Stimulated activated CD8-positive, alpha-beta memory T cell treated with anti-CD3 and anti-CD28 coated beads, Interleukin-7, amount 100 ng/mL, for 4 hours (primary cell): ENCODE measurements around the gene TUBGCP2.

Experiments used
- DNase-seq, 2 donors: peaks; one replicate each; pipeline ENCODE4 v3.0.0-alpha.2; 2020; ENCODE audit warnings: low read depth in 2 of 2

TUBGCP2 gene

GRCh38 chr10:133341983-133342382 is 33.3 kb upstream of the TUBGCP2 start:
- DNase-seq: no peak

GRCh38 chr10:133339708-133340380 is 31.2 kb upstream of the TUBGCP2 start:
- no peak for DNase-seq

- DNase-seq: no peak
Measured at GRCh38 chr10:133338080-133339071, 29.7 kb upstream of the TUBGCP2 start.

- DNase-seq: no peak
Measured at GRCh38 chr10:133337370-133337725, 28.7 kb upstream of the TUBGCP2 start.

- DNase-seq: peak; percentile 55 to 75
Measured at GRCh38 chr10:133336577-133337369, 28.1 kb upstream of the TUBGCP2 start, which contains the start of gene CALY. TSS of gene CALY (minus strand) at chr10:133336896. CDS start at chr10:133328989, 7,907 bp downstream.

- DNase-seq: no peak
Measured at GRCh38 chr10:133336118-133336576, 27.5 kb upstream of the TUBGCP2 start.

GRCh38 chr10:133335246-133336117 is 26.8 kb upstream of the TUBGCP2 start:
- peak; percentile 74 to 77 for DNase-seq

GRCh38 chr10:133334503-133335245 is 26.0 kb upstream of the TUBGCP2 start:
- no peak for DNase-seq

GRCh38 chr10:133332936-133333699 is 24.4 kb upstream of the TUBGCP2 start:
- no peak for DNase-seq

- DNase-seq: peak; percentile 72 to 78
Measured at GRCh38 chr10:133329491-133330202, 21.0 kb upstream of the TUBGCP2 start.

GRCh38 chr10:133328358-133329343 is 20.0 kb upstream of the TUBGCP2 start:
- DNase-seq: no peak

- no peak for DNase-seq
Measured at GRCh38 chr10:133327651-133328357, 19.1 kb upstream of the TUBGCP2 start.

GRCh38 chr10:133326745-133327650 is 18.3 kb upstream of the TUBGCP2 start:
- DNase-seq: no peak

GRCh38 chr10:133326223-133326551 is 17.5 kb upstream of the TUBGCP2 start:
- no peak for DNase-seq

GRCh38 chr10:133325440-133326222 is 17.0 kb upstream of the TUBGCP2 start:
- DNase-seq: no peak
